Central memory CD8-positive, alpha-beta T cell (primary cell): ENCODE results near the gene CHST3.

ENCODE experiments used
- ATAC-seq: fragments of 150-1000 bp; cut with Tn5 transposase; replicated peaks from 2 replicates; pipeline ENCODE4 v1.10.0; 2022; ENCODE audit warnings: mild to moderate bottlenecking, moderate FRiP score, moderate number of reproducible peaks; ENCODE audit not compliant: poor library complexity, severe bottlenecking; ENCODE audit errors: extremely low read depth
- DNase-seq, 2 donors: peaks; one replicate each; pipeline ENCODE4 v3.0.0; 2021; ENCODE audit warnings: low spot score in 2 of 2
- H3K27ac Mint-ChIP-seq: one replicate; pipeline ENCODE4 v1.8.0; 2022; ENCODE audit warnings: low read depth, mild to moderate bottlenecking, moderate library complexity, mixed read lengths
- H3K27me3 Mint-ChIP-seq: one replicate; pipeline ENCODE4 v1.8.0; 2022; ENCODE audit warnings: mixed read lengths
- H3K36me3 Mint-ChIP-seq: one replicate; pipeline ENCODE4 v1.8.0; 2022; ENCODE audit warnings: mild to moderate bottlenecking, moderate library complexity, mixed read lengths; ENCODE audit not compliant: insufficient read depth
- H3K4me1 Mint-ChIP-seq: one replicate; pipeline ENCODE4 v1.8.0; 2022; ENCODE audit warnings: mixed read lengths
- H3K4me3 Mint-ChIP-seq: one replicate; pipeline ENCODE4 v1.8.0; 2022; ENCODE audit warnings: mild to moderate bottlenecking, moderate library complexity, mixed read lengths
- H3K9me3 Mint-ChIP-seq: one replicate; pipeline ENCODE4 v1.8.0; 2022; ENCODE audit warnings: mixed read lengths

The CHST3 gene

GRCh38 chr10:72043016-72043834, 79.0 kb downstream of the CHST3 start:
- Mint-ChIP-seq H3K27ac (no peak overlapping the region), H3K9me3 (no peaks in the 10 kb centered on the region), H3K27me3 (no peaks in the 10 kb centered on the region), H3K4me1 (peaks cover under 1% of the 10 kb centered on the region), H3K4me3 (no peak overlapping the region), H3K36me3 (no peaks in the 10 kb centered on the region)
- no peak for DNase-seq
- no peak for ATAC-seq

GRCh38 chr10:72044417-72045041, 80.3 kb downstream of the CHST3 start:
- H3K4me1 Mint-ChIP-seq, result peaks cover 5% of the 10 kb centered on the region
- H3K27me3 Mint-ChIP-seq, result no peaks in the 10 kb centered on the region
- ATAC-seq (no peak), DNase-seq (no peak)
- no peak overlapping the region for H3K27ac Mint-ChIP-seq
- H3K9me3 Mint-ChIP-seq, result no peaks in the 10 kb centered on the region
- H3K36me3 Mint-ChIP-seq, result peaks cover 2% of the 10 kb centered on the region
- H3K4me3 Mint-ChIP-seq, result no peak overlapping the region

- Mint-ChIP-seq H3K9me3 (no peaks in the 10 kb centered on the region), H3K4me3 (no peak overlapping the region), H3K27ac (no peak overlapping the region), H3K27me3 (no peaks in the 10 kb centered on the region), H3K4me1 (peaks cover 5% of the 10 kb centered on the region), H3K36me3 (peaks cover 2% of the 10 kb centered on the region)
- DNase-seq (no peak), ATAC-seq (no peak)
Measured at GRCh38 chr10:72045586-72045985, 81.4 kb downstream of the CHST3 start.

GRCh38 chr10:72048450-72049124, 84.4 kb downstream of the CHST3 start:
- no peaks in the 10 kb centered on the region for H3K9me3 Mint-ChIP-seq
- H3K4me1 Mint-ChIP-seq, result peaks cover 9% of the 10 kb centered on the region
- no peaks in the 10 kb centered on the region for H3K27me3 Mint-ChIP-seq
- ATAC-seq, result peak; percentile 90
- no peak overlapping the region for H3K4me3 Mint-ChIP-seq
- DNase-seq, result peak; percentile 74 to 79
- peaks cover 5% of the 10 kb centered on the region for H3K36me3 Mint-ChIP-seq
- no peak overlapping the region for H3K27ac Mint-ChIP-seq

GRCh38 chr10:72049472-72049871, 85.3 kb downstream of the CHST3 start:
- Mint-ChIP-seq H3K4me3 (no peak overlapping the region), H3K27me3 (no peaks in the 10 kb centered on the region), H3K36me3 (peaks cover 5% of the 10 kb centered on the region), H3K4me1 (peaks cover 9% of the 10 kb centered on the region), H3K9me3 (no peaks in the 10 kb centered on the region), H3K27ac (no peak overlapping the region)
- no peak for DNase-seq
- no peak for ATAC-seq

GRCh38 chr10:72049969-72050781, 86.0 kb downstream of the CHST3 start:
- ATAC-seq (no peak), DNase-seq (no peak)
- Mint-ChIP-seq H3K4me3 (no peak overlapping the region), H3K36me3 (peaks cover 5% of the 10 kb centered on the region), H3K9me3 (no peaks in the 10 kb centered on the region), H3K27me3 (no peaks in the 10 kb centered on the region), H3K27ac (no peak overlapping the region), H3K4me1 (peaks cover 13% of the 10 kb centered on the region)

GRCh38 chr10:72050873-72051272, 86.7 kb downstream of the CHST3 start:
- peaks cover 5% of the 10 kb centered on the region for H3K36me3 Mint-ChIP-seq
- DNase-seq (no peak), ATAC-seq (no peak)
- H3K4me3 Mint-ChIP-seq, result no peak overlapping the region
- no peak overlapping the region for H3K27ac Mint-ChIP-seq
- peaks cover 13% of the 10 kb centered on the region for H3K4me1 Mint-ChIP-seq
- no peaks in the 10 kb centered on the region for H3K27me3 Mint-ChIP-seq
- no peaks in the 10 kb centered on the region for H3K9me3 Mint-ChIP-seq

GRCh38 chr10:72053690-72054089, 89.5 kb downstream of the CHST3 start:
- H3K9me3 Mint-ChIP-seq, result no peaks in the 10 kb centered on the region
- no peak overlapping the region for H3K27ac Mint-ChIP-seq
- peaks cover 11% of the 10 kb centered on the region for H3K36me3 Mint-ChIP-seq
- peaks cover 10% of the 10 kb centered on the region for H3K4me1 Mint-ChIP-seq
- no peaks in the 10 kb centered on the region for H3K27me3 Mint-ChIP-seq
- no peak overlapping the region for H3K4me3 Mint-ChIP-seq
- DNase-seq, result no peak
- ATAC-seq, result no peak

GRCh38 chr10:72056113-72056512, 91.9 kb downstream of the CHST3 start:
- DNase-seq (no peak), ATAC-seq (no peak)
- no peaks in the 10 kb centered on the region for H3K27me3 Mint-ChIP-seq
- no peak overlapping the region for H3K27ac Mint-ChIP-seq
- H3K36me3 Mint-ChIP-seq, result peaks cover 36% of the 10 kb centered on the region
- peaks cover 33% of the 10 kb centered on the region for H3K4me1 Mint-ChIP-seq
- H3K4me3 Mint-ChIP-seq, result no peak overlapping the region
- H3K9me3 Mint-ChIP-seq, result no peaks in the 10 kb centered on the region

- ATAC-seq (no peak), DNase-seq (no peak)
- Mint-ChIP-seq H3K27ac (peak overlapping the region; percentile 85), H3K4me3 (peak overlapping the region; percentile 48), H3K27me3 (no peaks in the 10 kb centered on the region), H3K4me1 (peaks cover 38% of the 10 kb centered on the region), H3K9me3 (no peaks in the 10 kb centered on the region), H3K36me3 (peaks cover 46% of the 10 kb centered on the region)
Measured at GRCh38 chr10:72056932-72057751, 92.9 kb downstream of the CHST3 start.

- H3K27me3 Mint-ChIP-seq, result no peaks in the 10 kb centered on the region
- ATAC-seq, result no peak
- H3K27ac Mint-ChIP-seq, result peak overlapping the region; percentile 93
- peaks cover 48% of the 10 kb centered on the region for H3K4me1 Mint-ChIP-seq
- H3K4me3 Mint-ChIP-seq, result peak overlapping the region; percentile 70
- no peak for DNase-seq
- H3K9me3 Mint-ChIP-seq, result no peaks in the 10 kb centered on the region
- peaks cover 56% of the 10 kb centered on the region for H3K36me3 Mint-ChIP-seq
Measured at GRCh38 chr10:72058347-72058898, 94.2 kb downstream of the CHST3 start.
